Fibroblast of lung (primary cell): Measurements from ENCODE around the gene NEK11. TPM values are rescaled to one million over a fixed set of nuclear protein-coding genes. Genes with fewer than 3 reads are reported as not detected.

Source experiments
- DNase-seq, 2 donors: peaks; one replicate each; pipeline versions ENCODE4 v3.0.0 to v3.0.0-alpha.2; 2010; ENCODE audit warnings: low read depth in 2 of 2
- H2AFZ ChIP-seq: 2 replicates; pipeline ENCODE4 v1.5.1; 2012; ENCODE audit warnings: low read length, control low read depth, inconsistent platforms
- H3K27ac ChIP-seq: 2 replicates; pipeline ENCODE4 v1.5.1; 2011; ENCODE audit warnings: low read length, control low read depth; ENCODE audit not compliant: insufficient read depth
- H3K27me3 ChIP-seq: 2 replicates; pipeline ENCODE4 v1.5.1; 2011; ENCODE audit warnings: mild to moderate bottlenecking, low read length; ENCODE audit not compliant: control insufficient read depth, insufficient read depth
- H3K36me3 ChIP-seq: 2 replicates; pipeline ENCODE4 v1.5.1; 2011; ENCODE audit warnings: low read length; ENCODE audit not compliant: control insufficient read depth, insufficient read depth
- H3K4me1 ChIP-seq: 2 replicates; pipeline ENCODE4 v1.5.1; 2011; ENCODE audit warnings: low read length; ENCODE audit not compliant: control insufficient read depth, insufficient read depth; ENCODE audit errors: extremely low read depth
- H3K4me2 ChIP-seq: 2 replicates; pipeline ENCODE4 v1.5.1; 2011; ENCODE audit warnings: low read length, control low read depth; ENCODE audit not compliant: insufficient read depth; ENCODE audit errors: extremely low read depth
- H3K4me3 ChIP-seq, 4 experiments: fragments of 200-600 bp in 1 of 4; sonication (generic) in 1 of 4; replicated peaks in 1 of 4; 2 replicates each; pipeline ENCODE4 v1.5.1; 2011 to 2016; ENCODE audit warnings: low read length in 4 of 4, low read depth in 3 of 4, mild to moderate bottlenecking in 3 of 4, control low read depth in 2 of 4, inconsistent platforms in 1 of 4, mixed read lengths in 1 of 4; ENCODE audit not compliant: insufficient read depth in 1 of 4; ENCODE audit errors: control extremely low read depth in 1 of 4
- H3K79me2 ChIP-seq: 2 replicates; pipeline ENCODE4 v1.5.1; 2012; ENCODE audit warnings: mild to moderate bottlenecking, low read length, inconsistent platforms; ENCODE audit not compliant: control insufficient read depth, insufficient read depth
- H3K9ac ChIP-seq: 2 replicates; pipeline ENCODE4 v1.5.1; 2011; ENCODE audit warnings: mild to moderate bottlenecking, low read length, control low read depth; ENCODE audit not compliant: insufficient read depth
- H3K9me3 ChIP-seq: 2 replicates; pipeline ENCODE4 v1.5.1; 2012; ENCODE audit warnings: low read depth, low read length; ENCODE audit not compliant: control insufficient read depth, insufficient read depth
- H4K20me1 ChIP-seq: 2 replicates; pipeline ENCODE4 v1.5.1; 2011; ENCODE audit warnings: low read length; ENCODE audit not compliant: control insufficient read depth, insufficient read depth; ENCODE audit errors: extremely low read depth
- CTCF ChIP-seq, 2 donors: IDR thresholded peaks in 1 of 2; conservative IDR thresholded peaks in 1 of 2; 1 replicate in 1 of 2; 2 replicates in 1 of 2; pipeline ENCODE4 v1.5.1; 2011 to 2012; ENCODE audit warnings: low read length in 2 of 2, control low read depth in 1 of 2, inconsistent platforms in 1 of 2, low read depth in 1 of 2, mild to moderate bottlenecking in 1 of 2
- EZH2 ChIP-seq: IDR thresholded peaks from 2 replicates; pipeline ENCODE4 v1.5.1; 2012; ENCODE audit warnings: low read length, control low read depth, mild to moderate bottlenecking; ENCODE audit errors: missing control alignments
- polyA plus RNA-seq, 2 donors: library from polyadenylated mRNA; depleted of rRNA in 1 of 2; stranded (reverse) in 1 of 2; unstranded in 1 of 2; fragments of >200 nt; gene quantifications; 2 replicates each; pipeline ENCODE4 v1.2.1, GENCODE V29; 2011 to 2012; ENCODE audit warnings: missing spikeins in 1 of 2
- total RNA-seq: library from RNA; depleted of rRNA; stranded (reverse); fragments of >200 nt; gene quantifications from 2 replicates; pipeline ENCODE4 v1.2.1, GENCODE V29; 2014

NEK11 gene
- total and polyA plus RNA-seq, 2 donors (not counting 1 experiment from before 2014, with no cell fraction given) = 4.3 to 13.0 TPM

GRCh38 chr3:131323792-131324191 is 297.1 kb downstream of the NEK11 start:
- Histone ChIP-seq H2AFZ (no peak overlapping the region), H3K4me2 (no peak overlapping the region), H3K36me3 (no peaks in the 10 kb centered on the region), H3K9me3 (no peaks in the 10 kb centered on the region), H3K9ac (no peak overlapping the region), H4K20me1 (no peaks in the 10 kb centered on the region), H3K4me3 (no peak overlapping the region), H3K79me2 (no peaks in the 10 kb centered on the region), H3K27me3 (no peaks in the 10 kb centered on the region), H3K4me1 (no peaks in the 10 kb centered on the region), H3K27ac (no peak overlapping the region)
- no peak for DNase-seq
- no peak for TF ChIP-seq CTCF (conservative IDR thresholded peaks at IDR 0.05 in 1 of 2, IDR thresholded peaks at IDR 0.05 in 1 of 2; ENCODE audit: low read depth in 1 of 2, low read length in 2 of 2)
- no peak for TF ChIP-seq EZH2

GRCh38 chr3:131324923-131325322 is 298.2 kb downstream of the NEK11 start:
- Histone ChIP-seq H3K4me1 (no peaks in the 10 kb centered on the region), H3K9me3 (no peaks in the 10 kb centered on the region), H3K4me2 (no peak overlapping the region), H3K27me3 (no peaks in the 10 kb centered on the region), H4K20me1 (no peaks in the 10 kb centered on the region), H3K4me3 (no peak overlapping the region), H3K27ac (no peak overlapping the region), H3K9ac (no peak overlapping the region), H2AFZ (no peak overlapping the region), H3K79me2 (no peaks in the 10 kb centered on the region), H3K36me3 (no peaks in the 10 kb centered on the region)
- TF ChIP-seq CTCF (conservative IDR thresholded peaks at IDR 0.05 in 1 of 2, IDR thresholded peaks at IDR 0.05 in 1 of 2; ENCODE audit: low read depth in 1 of 2, low read length in 2 of 2) = no peak
- TF ChIP-seq EZH2 = no peak
- no peak for DNase-seq

DNA sequence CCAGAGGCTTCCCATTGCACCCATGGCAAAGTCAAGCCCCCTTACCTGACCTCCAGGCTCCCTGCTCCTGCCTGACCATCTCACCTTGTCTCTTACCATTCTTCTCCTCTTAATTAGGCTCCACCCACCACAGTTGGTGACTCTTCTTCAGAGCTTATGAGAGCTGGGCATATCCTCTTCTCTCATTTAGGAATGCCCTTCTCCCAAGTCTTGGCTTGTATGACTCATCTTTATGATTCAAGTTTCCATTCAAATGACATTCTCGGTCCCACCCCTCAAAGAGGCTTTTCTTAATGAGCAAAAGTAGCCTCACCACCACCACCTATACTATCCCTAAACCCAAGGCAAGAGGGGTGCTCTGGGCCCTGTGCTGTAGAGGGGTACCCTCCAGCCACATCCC is 299.6 kb downstream of the NEK11 start:
- no peaks in the 10 kb centered on the region for H3K4me1 ChIP-seq
- DNase-seq = peak in 1 of 2 donors; percentile 41

More for the DNA sequence above, 299.6 kb downstream of the NEK11 start:
- H3K4me3 ChIP-seq = no peak overlapping the region
- H3K27ac ChIP-seq = no peak overlapping the region
- no peaks in the 10 kb centered on the region for H4K20me1 ChIP-seq
- no peaks in the 10 kb centered on the region for H3K9me3 ChIP-seq
- H3K9ac ChIP-seq = no peak overlapping the region
- no peaks in the 10 kb centered on the region for H3K79me2 ChIP-seq
- no peak overlapping the region for H2AFZ ChIP-seq
- H3K4me2 ChIP-seq = no peak overlapping the region
- no peaks in the 10 kb centered on the region for H3K27me3 ChIP-seq
- H3K36me3 ChIP-seq = no peaks in the 10 kb centered on the region
- no peak for TF ChIP-seq EZH2
- TF ChIP-seq CTCF (conservative IDR thresholded peaks at IDR 0.05 in 1 of 2, IDR thresholded peaks at IDR 0.05 in 1 of 2; ENCODE audit: low read depth in 1 of 2, low read length in 2 of 2) = no peak
